ENCODE results near the gene HSF2. TPM values are rescaled to one million over a fixed set of nuclear protein-coding genes. Genes with fewer than 3 reads are reported as not detected.
"Not testable (repeated sequence)": the region's sequence is repeated elsewhere in the genome, so short reads cannot be mapped to it uniquely, and the experiment has no call there.

HSF2 gene
- total RNA-seq, 1 donor from 2014 or later: 130 TPM

DNA sequence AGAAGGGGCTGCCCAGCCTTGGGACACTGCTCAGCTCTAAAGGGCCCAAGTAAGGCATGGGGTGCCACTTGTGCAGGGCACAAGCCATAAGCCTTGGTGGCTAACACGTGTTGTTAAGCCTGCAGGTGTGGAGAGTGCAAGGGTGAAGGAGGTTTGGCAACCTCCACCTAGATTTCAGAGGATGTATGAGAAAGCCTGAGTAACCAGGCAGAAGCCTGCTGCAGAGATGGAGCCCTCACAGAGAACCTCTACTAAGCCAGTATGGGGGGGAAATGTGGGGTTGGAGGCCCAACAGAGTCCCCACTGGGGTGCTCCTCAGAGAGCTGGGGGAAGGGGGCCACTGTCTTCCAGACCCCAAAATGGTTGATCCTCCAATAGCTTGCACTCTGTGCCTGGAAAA, 39.5 kb downstream of the HSF2 start:
- no peak for FAIRE-seq
- no peak for DNase-seq (ENCODE audit: low spot score in 2 of 2)

DNA sequence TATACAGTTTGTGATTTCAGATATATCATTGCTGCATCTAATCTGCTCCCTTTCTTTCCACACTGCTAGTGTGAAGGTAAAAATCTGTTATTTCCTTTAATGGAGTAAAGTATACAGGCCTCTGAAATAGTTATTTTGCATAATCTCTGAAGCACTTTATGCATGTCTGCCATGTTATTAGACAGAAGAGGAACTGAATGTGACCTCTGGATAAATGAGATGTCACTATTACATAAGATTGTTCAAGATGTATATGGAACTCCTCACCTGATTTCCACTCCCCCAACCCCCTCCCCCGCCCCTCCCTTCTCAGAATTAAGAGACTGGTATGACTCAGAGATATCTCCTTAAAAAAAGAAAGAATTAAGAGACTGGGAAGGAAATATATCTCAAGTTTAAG, 45.8 kb downstream of the HSF2 start:
- no peak for DNase-seq (ENCODE audit: low spot score in 2 of 2)
- FAIRE-seq: no peak

DNA sequence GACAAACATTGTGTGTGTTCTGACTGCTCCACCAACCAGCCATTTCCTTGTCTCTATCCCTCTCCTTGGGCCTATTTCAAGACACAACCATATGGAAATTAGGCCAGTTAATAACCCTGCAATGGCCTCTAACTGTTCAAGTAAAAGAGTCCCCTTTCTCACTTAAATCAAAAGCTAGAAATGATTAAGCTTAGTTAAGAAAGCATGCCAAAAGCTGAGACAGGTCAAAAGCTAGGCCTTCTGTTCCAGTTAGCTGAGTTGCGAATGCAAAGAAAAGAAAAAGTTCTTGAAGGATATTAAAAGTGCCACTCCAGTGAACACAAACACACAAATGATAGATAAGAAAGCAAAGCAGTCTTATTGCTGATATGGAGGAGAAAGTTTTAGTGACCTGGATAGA, 49.6 kb downstream of the HSF2 start:
- FAIRE-seq: no peak
- DNase-seq (ENCODE audit: low spot score in 2 of 2): no peak

DNA sequence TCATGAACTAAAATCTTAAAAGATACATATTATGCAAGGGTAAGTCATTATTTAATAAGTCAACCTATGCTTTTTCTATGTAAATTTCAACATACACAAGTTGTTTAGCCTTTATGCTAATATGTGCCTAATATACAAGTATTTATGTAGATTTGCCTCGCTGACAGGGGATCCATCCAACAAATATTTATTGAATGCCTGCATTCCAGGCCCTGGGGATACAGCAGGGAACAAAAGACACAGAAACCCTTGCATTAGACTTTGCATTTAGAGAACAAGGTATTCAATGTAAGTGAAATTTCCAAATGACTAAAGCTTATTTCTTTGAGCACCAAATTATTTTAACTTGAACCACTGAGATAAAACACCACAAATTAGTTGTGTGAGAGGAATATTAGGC, 53.1 kb downstream of the HSF2 start:
- no peak for DNase-seq (ENCODE audit: low spot score in 2 of 2)
- no peak for FAIRE-seq

DNA sequence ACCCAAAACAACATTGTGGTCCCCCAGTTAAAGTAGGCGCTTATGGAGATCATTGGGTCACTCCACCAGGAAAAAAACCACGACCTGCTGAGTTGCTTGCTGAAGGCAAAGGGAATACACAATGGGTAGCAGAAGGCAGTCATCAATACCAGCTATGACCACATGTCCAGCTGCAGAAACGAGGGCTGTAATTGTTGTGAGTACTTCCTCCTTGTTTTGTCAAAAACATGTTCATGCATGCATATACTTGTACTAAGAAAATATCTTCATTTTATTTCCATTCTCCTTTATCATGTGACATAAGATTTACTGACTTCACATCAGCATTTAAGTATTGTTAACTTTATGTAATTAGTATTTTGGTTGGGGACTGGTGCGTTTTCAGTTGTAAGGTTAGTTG, 55.2 kb downstream of the HSF2 start:
- no peak for DNase-seq (ENCODE audit: low spot score in 2 of 2)
- no peak for FAIRE-seq

DNA sequence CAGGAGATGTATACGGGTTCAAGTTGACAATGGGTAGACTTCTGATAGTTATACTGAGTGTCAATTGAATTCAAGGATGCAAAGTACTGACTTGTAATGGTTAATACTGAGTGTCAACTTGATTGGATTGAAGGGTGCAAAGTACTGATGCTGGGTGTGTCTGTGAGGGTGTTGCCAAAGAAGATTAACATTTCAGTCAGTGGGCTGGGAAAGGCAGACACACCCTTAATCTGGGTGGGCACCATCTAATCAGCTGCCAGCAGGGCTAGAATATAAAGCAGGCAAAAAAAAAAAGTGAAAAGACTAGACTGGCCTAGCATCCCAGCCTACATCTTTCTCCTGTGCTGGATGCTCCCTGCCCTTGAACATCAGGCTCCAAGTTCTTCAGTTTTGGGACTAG, 55.7 kb downstream of the HSF2 start:
- FAIRE-seq; DNase-seq (ENCODE audit: low spot score in 2 of 2): not testable (repeated sequence)

DNA sequence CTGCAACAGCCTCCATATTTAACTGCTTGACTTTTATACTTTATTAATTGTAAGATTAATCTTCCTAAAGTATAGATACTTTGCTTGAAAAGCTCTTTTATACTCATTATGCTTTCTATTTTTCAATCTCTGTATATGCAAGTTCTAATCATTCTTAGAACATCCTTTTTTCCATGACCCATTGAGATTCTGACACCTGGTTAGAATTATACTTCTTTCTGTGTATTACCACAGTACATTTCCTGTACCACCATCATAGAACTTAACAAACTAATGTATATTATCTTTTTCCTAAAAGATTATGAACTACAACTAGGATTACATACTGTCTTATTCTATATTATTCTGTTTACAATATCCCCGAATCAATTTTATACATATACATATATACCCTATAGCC, 58.6 kb downstream of the HSF2 start:
- no peak for FAIRE-seq
- DNase-seq (ENCODE audit: low spot score in 2 of 2): no peak

DNA sequence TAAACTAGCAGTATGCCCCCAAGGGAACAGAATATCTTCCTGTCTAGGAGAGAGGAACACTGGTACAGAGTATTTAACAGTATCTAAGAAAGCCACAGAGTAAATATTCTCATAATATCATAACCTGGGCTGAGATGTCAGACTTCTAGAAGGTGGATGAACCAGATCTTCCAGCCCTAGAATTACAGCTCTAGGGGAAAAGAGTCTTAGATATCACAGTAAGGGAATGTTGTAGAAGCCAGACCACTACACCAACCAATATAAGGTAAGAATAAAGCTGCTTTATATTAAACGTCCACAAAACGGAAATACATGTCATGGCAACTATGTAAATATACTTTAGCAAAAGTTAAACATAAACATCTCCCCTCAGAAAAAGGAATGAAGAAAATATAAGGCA, 59.8 kb downstream of the HSF2 start:
- FAIRE-seq (no peak), DNase-seq (ENCODE audit: low spot score in 2 of 2) (no peak)

DNA sequence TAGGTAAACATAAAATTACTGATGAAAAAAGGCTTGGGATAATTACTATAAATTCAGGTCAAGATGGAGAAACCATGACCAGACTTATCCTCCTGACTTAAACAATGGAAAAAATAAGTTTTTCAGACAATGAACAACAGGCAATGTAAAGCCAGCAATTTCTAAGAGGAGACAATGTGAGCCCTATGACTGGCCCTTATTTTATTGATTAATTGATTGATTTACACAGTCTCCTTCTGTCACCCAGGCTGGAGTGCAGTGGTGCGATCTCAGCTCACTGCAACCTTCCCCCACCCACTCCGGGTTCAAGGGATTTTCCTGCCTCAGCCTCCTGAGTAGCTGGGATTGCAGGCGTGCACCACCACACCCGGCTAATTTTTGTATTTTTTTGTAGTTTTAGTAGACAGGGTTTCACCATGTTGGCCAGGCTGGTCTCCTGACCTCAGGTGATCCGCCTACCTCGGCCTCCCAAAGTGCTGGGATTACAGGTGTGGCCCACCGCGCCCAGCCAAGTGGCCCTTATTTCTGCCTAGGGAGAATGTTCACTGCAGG, 60.5 kb downstream of the HSF2 start:
- not testable (repeated sequence) for DNase-seq (ENCODE audit: low spot score in 2 of 2); FAIRE-seq

DNA sequence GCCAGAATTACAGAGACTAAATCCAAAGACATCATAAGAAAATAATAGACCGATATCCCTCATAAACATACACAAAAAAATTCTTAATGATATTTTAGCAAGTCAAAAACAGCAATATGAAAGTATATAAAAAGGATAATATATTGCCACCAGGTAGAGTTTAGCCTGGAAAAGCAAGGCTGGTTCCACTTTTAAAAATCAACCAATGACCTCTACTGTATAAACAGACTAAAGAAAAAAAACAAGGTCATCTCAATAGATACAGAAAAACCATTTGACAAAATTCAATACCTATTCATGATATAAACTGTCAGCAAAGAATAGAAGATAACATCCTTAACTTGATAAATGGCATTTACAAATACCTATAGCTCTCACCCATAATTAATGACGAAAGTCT, 62.4 kb downstream of the HSF2 start:
- DNase-seq (ENCODE audit: low spot score in 2 of 2) (no peak), FAIRE-seq (no peak)

DNA sequence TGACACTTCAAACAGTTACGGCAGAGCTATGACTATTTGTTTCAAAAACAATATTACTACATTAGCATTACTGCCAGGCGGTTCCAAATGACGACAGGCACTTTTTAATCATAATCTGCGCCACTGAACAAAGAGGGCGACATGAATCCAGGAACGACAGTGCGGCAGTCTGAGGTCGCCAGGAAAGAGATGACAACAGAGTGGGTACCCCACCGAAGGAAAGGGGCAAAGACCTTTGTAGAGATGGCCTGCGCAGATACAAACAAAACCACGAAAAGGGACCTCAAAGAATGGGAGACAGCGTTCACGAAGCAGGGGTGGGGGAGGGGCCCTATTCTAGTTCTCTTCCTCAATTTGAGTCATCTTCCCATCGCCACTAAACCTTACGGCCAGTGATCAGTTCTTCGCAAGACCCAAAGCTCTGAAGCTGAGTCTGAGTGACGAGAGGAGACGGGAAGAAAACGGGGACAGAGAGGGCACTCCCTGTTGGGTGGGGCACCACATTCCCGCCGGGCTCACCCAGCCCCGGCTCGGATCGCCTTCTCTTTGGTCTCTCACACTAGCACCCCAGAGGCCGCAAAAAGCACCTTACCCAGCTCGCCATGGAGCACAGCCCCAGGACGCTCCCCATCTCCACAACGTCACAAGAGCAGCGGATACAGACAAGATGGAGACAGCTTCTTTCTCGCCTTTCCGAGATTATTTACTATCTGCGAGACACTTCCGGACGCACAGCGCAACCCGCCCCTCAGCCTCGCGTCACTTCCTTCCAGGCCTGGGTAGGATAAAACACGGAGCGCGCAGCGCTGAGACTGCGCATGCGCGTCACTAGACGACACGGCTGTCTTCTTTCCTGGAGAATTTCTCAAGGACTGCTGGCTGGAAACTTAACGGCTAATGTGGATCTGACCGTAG, 71.9 kb downstream of the HSF2 start, which contains the start of gene SERINC1:
SERINC1 (minus strand) TSS at position 701 of the 915 bp plus-strand sequence; CDS start at position 631, 70 bp downstream.
- DNase-seq (ENCODE audit: low spot score in 2 of 2): peak; percentile 57 to 72
- FAIRE-seq: peak; percentile 10

DNA sequence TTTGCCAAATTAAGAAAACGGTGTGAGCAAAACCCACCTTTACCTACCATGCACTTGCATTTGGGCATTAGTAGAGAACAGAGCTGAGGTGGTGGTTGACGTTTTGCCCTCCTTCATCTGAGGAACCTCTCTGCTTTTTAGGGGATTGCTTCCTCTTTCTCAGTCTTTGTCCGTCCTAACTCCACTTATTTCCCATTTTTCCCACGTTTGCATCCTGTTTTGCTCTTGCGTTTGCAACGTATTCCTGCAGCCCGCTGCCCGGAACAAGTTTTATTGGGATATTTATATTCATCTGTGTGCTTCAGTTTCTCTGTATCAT, 72.5 kb downstream of the HSF2 start:
- DNase-seq (ENCODE audit: low spot score in 2 of 2): no peak
- no peak for FAIRE-seq

DNA sequence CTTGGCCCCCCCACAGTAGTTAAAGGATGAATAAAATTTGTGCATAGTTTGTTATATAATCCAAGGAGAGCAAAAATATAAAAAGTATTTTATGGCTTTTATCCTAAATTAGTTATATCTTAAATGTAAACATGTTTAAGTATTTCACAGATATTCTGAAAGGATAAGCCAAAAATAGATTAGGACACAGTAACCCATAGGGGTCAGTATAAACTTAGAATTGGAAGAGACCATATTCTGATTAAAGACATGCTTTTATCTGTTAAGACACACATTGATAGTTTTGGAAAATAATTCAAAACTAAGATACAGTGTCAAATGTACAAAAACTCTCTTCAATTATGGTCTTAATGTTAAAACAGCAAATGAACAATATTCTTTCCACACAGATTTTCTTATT, 76.7 kb downstream of the HSF2 start:
- DNase-seq (ENCODE audit: low spot score in 2 of 2) (peak in 1 of 2 donors; percentile 12), FAIRE-seq (peak; percentile 70)

DNA sequence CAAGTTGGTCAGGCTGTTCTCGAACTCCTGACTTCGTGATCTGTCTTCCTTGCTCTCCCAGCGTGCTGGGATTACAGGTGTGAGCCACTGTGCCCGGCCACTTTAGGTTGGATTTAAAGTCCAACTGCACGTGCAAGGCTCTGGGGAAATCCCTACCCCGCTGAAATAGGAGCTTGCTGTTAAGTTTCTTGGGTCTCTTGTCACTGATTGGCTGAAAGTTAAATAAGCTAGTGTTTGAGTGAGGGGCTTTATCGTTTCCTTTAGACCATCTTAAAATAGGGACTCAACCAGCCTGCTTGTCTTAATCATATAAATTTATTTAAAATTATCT, 83.3 kb downstream of the HSF2 start:
- DNase-seq (ENCODE audit: low spot score in 2 of 2): no peak
- no peak for FAIRE-seq

Small RNA genes within 50 kb of the gene (small RNA-seq; reads per million reads assigned to genes)
- gene Z99129.1: not detected

Other genes starting within 250 kb of the HSF2 start
- 746 TPM for gene SERINC1, start 72.2 kb downstream of the HSF2 start, total RNA-seq
- 4.1 TPM for gene PKIB, start 210.8 kb downstream of the HSF2 start, total RNA-seq